ENCODE measurements around the gene SMC5.

GRCh38 chr9:70259512-70259802, 679 bp downstream of the SMC5 start:
- TF ChIP-seq POLR2A (IDR thresholded peaks at IDR 0.05) (no peak), CTCF (IDR thresholded peaks at IDR 0.05) (no peak), EP300 (IDR thresholded peaks at IDR 0.05) (no peak)
